HL-60/S4 treated with phorbol 12-myristate 13-acetate at 8.2 ng/mL for 4 days and 3 days (cell line): ENCODE results near the gene SS18.

Source experiments
- in situ Hi-C: fragments of 300-500 bp; cut with MboI; formaldehyde crosslinking; loops from 2 replicates; pipeline ENCODE4 v1.15.0; 2022; ENCODE audit warnings: low sequenced_read_pairs

Gene SS18

DNA sequence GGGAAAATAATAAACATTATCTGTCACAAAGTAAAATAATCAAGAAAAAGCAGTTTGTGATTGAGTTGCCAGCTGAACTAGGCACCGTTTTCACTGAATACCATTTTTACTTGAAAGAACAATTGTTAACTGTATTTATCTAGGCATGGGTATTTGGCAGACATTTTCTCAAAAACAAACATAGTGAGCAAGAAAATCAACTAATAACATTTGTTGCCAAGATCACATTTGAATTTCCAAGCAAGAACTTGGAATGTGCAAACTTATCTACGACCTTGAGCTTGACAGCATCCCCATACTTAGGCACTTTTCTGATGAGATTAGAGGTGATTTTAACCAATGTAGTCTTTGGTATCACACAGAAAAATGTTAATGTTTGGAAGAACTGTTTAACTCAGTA lies 16.7 kb downstream of the SS18 start:
- in situ Hi-C loops: no loop called here

DNA sequence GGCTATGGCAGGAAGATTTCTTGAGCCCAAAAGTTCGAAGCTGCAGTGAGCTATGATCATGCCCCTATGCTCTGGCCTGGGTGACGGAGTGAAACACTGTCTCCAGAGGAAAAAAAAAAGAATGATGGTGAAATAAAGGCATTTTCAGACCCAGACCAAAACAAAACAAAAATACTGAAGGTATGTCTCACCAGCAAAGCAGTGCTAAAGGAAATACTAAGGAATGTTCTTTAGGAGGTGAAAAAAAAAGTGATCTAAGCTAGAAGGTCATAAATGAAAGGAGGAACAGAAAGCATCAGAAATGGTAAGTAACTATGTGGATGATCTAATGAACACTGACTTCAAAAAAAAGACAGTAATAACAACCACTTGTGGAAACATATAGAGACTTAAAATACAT lies 18.7 kb downstream of the SS18 start:
- in situ Hi-C loops: no loop called here

DNA sequence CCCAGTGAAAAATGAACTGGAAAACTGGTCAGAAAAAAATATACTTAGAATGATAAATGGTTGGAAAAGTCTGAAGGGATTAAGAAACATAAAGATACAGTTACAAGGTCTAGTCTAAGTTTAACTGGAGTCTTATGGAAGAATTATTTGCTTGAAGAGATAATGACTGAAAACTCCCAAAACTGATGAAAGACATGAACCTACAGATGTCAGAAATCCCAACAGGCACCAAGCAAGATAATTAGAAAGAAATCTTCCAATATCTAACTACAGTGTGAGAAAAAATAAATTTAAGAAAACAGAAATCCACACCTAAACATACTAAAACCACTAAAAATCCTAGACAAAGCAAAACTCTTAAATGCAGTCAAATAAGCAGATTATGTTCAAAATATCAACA lies 19.4 kb downstream of the SS18 start:
- in situ Hi-C loops: no loop called here

- in situ Hi-C loops: no loop called here
Measured at GRCh38 chr18:26059357-26059756, 31.1 kb downstream of the SS18 start.

- in situ Hi-C loops: no loop called here
Measured at GRCh38 chr18:26057344-26057773, 33.1 kb downstream of the SS18 start.

GRCh38 chr18:26056291-26056690 lies 34.1 kb downstream of the SS18 start:
- in situ Hi-C loops: no loop called here

- in situ Hi-C loops: no loop called here
Measured at GRCh38 chr18:26052505-26052904, 37.9 kb downstream of the SS18 start.

DNA sequence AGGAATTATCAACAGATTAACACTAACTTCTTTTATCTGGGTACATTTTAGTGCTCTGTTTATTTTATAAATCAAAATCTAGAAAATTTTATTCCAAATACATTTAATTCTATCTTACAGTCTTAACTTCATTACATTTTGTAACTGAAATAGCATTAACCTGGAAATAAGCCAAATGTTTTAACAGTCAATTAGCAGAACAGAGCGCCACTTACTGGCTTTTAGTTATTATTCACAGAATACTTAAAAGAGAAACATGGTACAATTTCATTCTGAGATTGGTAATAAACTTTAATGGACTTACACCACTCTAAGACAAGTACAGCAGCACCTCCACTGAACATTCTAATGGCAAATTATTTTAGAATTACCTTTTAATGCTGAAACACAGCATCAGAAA lies 38.6 kb downstream of the SS18 start:
- in situ Hi-C loops: no loop called here

GRCh38 chr18:26046419-26047077 lies 43.9 kb downstream of the SS18 start:
- in situ Hi-C loops: no loop called here

GRCh38 chr18:26044807-26045206 lies 45.6 kb downstream of the SS18 start:
- in situ Hi-C loops: no loop called here

DNA sequence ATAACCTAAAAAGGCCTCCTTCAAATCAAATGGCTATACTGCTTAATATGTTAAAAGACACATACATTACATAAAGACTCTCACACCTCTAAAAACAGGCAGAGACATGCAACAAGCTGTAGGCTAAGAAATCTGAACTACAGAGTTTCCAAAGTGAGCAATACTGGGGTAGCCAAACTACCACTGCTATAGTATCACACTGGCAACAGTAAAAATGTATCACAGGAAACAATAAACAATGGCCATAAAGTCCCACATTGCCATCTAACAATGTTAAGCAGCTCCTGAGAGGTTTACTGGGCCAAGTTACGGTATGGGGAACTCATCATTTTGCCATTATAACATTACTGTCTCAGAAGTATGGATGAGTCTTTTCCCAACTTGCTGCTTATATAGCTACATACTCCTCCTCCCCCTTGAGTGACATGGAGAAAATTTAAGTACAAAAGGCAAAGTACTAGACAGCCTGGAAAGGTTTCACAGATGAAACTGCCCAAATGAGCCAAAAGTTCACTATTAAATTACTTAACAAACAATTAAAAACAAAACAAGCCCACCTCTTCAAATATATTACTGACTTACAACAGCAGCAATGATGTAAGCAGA lies 50.3 kb downstream of the SS18 start:
- in situ Hi-C loops: no loop called here

DNA sequence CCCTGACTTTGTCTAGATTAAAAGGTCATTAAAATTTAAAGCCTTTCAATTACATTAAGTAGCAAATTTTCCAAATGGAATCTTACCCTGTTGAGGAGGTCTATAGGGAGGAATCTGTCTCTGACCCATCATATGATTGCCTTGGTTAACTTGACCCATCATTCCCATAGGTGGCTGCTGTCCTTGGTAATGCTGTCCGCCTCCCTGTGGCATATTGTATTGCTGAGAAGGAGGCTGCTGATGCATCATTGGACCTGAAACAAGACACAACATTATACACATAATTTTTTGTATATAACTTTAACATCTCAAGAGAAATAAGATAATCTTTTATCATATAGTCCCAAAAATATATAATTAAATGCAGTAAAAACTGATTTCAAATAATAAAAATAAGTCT lies 51.2 kb downstream of the SS18 start:
- in situ Hi-C loops: no loop called here

DNA sequence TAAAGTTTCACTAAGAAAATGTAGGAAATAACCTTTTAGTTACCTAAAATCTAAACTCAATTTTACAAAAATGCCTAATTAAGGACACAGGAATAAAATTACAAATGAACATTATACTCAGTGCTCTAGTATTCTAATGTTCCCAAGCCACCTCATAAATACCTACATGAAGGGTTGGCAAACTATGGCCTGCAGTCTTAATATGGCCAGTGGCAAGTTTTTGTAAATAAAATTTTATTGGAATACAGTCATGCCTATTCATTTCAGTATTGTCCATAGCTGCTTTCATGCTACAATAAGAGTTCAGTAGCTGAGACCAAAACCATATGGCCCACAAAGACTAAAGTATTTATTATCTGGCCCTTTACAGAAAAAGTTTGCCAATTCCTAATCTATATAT lies 53.8 kb downstream of the SS18 start:
- in situ Hi-C loops: no loop called here

DNA sequence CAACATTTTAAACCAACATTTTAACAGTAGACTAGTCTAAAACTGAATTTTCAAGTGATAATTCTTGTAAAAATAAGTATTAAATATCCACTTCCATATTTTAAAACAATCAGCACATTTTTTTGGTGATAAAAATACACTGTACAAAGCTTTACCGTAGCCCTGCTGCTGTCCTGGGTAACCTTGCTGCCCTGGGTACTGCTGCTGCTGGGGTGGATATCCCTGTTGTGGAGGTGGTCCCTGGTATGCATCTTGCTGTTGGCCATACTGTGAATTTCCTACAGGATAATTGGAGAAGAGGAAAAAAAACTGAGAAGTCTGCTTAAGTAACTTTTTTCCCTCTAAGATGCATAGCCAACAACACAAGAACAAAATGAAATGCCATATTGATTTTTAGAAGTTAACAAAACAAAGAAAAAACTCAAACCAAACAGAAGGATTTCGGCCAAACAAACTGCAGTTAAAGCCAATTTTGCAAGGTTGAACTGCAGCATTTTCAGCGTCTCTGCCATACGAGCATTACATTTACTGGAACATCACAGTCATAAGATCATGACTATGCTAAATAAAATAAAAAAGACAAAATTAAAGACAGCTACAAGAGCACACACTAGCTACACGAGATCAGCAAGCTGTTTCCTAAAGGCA lies 55.4 kb downstream of the SS18 start:
- in situ Hi-C loops: no loop called here

GRCh38 chr18:26022585-26022984 lies 67.8 kb downstream of the SS18 start:
- in situ Hi-C loops: no loop called here

DNA sequence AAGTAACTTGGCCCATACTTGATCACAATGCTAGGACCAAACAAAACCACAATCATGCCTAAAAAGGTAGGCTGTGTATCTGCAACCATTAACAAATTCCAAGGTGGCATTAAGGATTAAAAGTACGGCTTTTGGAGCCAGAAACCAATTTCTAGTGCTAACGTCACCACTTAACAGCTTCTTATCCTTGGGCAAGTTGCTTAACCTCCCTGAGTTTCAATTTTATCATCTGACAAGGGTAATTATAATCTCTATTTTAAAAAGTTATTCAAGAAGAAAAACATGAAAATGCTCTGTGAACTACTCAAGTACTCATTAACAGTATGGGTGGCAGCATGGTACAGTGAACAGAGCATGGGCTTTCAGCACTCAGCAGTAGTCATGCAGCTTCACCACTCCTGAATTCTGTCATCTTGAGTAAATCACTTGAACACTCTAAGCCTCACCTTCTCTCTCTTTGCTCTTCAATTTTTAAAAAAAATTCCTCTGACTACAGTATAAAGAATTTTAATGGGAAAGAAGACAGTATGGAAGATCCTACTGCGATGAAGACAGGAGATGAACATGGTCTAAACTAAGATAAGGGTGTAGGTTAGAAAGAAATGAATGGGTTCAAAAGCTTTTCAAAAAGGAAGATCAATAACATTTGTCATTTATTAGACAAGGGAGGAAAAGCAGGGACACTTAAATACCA lies 69.2 kb downstream of the SS18 start:
- in situ Hi-C loops: no loop called here

- in situ Hi-C loops: no loop called here
Measured at GRCh38 chr18:26017929-26018328, 72.5 kb downstream of the SS18 start.

DNA sequence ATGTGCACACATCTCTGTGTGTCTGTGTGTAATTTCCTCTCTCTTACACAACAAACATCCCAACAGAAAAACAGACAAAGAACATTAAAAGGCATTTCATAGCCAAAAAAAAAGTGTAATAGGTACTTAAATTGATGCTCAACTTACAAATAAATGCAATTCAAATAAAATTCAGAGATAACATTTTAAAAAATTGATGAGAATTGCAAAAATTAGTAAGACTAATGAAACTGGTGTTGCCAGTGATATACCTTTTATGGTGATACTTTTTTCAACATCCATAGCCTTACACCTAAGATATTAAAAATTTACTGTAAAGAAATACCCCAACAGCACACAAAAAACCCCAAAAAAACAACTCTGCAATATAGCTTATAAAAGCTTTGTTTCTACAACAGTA lies 76.0 kb downstream of the SS18 start:
- in situ Hi-C loops: no loop called here

DNA sequence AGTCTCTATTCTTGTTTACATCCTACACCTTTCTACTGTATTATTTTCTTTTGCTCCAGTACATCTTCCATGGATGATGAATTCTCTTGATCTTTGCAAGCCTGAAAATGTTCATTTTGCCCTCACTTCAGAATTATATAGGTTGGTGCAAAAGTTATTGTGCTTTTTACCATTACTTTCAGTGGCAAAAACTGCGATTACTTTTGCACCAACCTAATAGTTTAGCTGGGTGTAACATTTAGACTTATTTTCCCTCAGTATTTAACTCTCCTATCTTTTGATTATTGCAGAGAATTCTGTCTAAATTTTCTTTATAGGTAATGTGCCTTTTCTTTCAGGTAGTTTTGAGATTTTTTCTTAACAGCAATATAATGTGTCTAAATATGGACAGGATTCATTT lies 81.8 kb downstream of the SS18 start:
- in situ Hi-C loops: no loop called here

- in situ Hi-C loops: no loop called here
Measured at GRCh38 chr18:26008096-26008495, 82.3 kb downstream of the SS18 start.

GRCh38 chr18:26005950-26006349 lies 84.5 kb downstream of the SS18 start:
- in situ Hi-C loops: no loop called here

- in situ Hi-C loops: no loop called here
Measured at GRCh38 chr18:26004832-26005231, 85.6 kb downstream of the SS18 start.
